B cell (primary cell): ENCODE measurements around the gene PCDHGA2. TPM values are rescaled to one million over a fixed set of nuclear protein-coding genes. Genes with fewer than 3 reads are reported as not detected.
A peak's percentile ranks its signal among the peaks of the same experiment; 100 is the strongest.
"Not testable (repeated sequence)": the region's sequence is repeated elsewhere in the genome, so short reads cannot be mapped to it uniquely, and the experiment has no call there.

Experiments used
- ATAC-seq: fragments of 200-7000 bp; cut with Tn5 transposase; one replicate; pipeline ENCODE4 v1.10.0; 2021; ENCODE audit warnings: low read depth, mild to moderate bottlenecking, moderate number of reproducible peaks, moderate library complexity
- CTCF ChIA-PET: fragments of 350-600 bp; sonication (Branson Sonifier 250); formaldehyde crosslinking; loops from one replicate; lab custom pipeline; 2021; ENCODE audit warnings: antibody characterized with exemption, inconsistent platforms; lab: Charles Lee
- POLR2A ChIA-PET: fragments of 350-600 bp; sonication (Branson Sonifier 250); formaldehyde crosslinking; loops from one replicate; lab custom pipeline; 2021; ENCODE audit warnings: antibody characterized with exemption; lab: Charles Lee
- DNase-seq: peaks from one replicate; pipeline ENCODE4 v3.0.0; 2013
- H2AFZ ChIP-seq: 2 replicates; pipeline ENCODE4 v1.6.1; 2012; ENCODE audit warnings: mild to moderate bottlenecking, low read depth, low read length; ENCODE audit not compliant: insufficient read depth, poor library complexity, severe bottlenecking
- H3K27ac ChIP-seq, 2 donors: 1 replicate in 1 of 2; 2 replicates in 1 of 2; pipeline ENCODE4 v1.5.1; 2012 to 2013; ENCODE audit warnings: low read length in 2 of 2, mild to moderate bottlenecking in 2 of 2, moderate library complexity in 1 of 2
- H3K27me3 ChIP-seq, 4 experiments: fragments of 200-600 bp in 1 of 4; sonication (generic) in 1 of 4; replicated peaks in 1 of 4; 1 replicate in 2 of 4; 2 replicates in 2 of 4; pipeline versions ENCODE4 v1.6.1 to v1.7.0; 2013 to 2016; ENCODE audit warnings: low read length in 3 of 4, mild to moderate bottlenecking in 2 of 4, mixed read lengths in 1 of 4, moderate library complexity in 1 of 4; ENCODE audit not compliant: insufficient read depth in 4 of 4, control insufficient read depth in 3 of 4; ENCODE audit errors: control extremely low read depth in 1 of 4
- H3K36me3 ChIP-seq, 2 experiments: replicated peaks in 1 of 2; 1 replicate in 1 of 2; 2 replicates in 1 of 2; pipeline versions ENCODE4 v1.6.1 to v1.7.1; 2013; ENCODE audit warnings: low read length in 1 of 2; ENCODE audit not compliant: insufficient read depth in 2 of 2, control insufficient read depth in 1 of 2; ENCODE audit errors: control extremely low read depth in 1 of 2, extremely low read depth in 1 of 2
- H3K4me1 ChIP-seq, 2 donors: fragments of 200-600 bp in 1 of 2; sonication (generic) in 1 of 2; 1 replicate in 1 of 2; 2 replicates in 1 of 2; pipeline versions ENCODE4 v1.5.1 to v1.6.1; 2013 to 2017; ENCODE audit warnings: low read length in 2 of 2; ENCODE audit not compliant: control insufficient read depth in 2 of 2, insufficient read depth in 2 of 2
- H3K4me2 ChIP-seq: replicated peaks from 2 replicates; pipeline ENCODE3; 2012; ENCODE audit warnings: mild to moderate bottlenecking, low read depth, low read length; ENCODE audit not compliant: poor library complexity, severe bottlenecking
- H3K4me3 ChIP-seq, 5 experiments: fragments of 200-600 bp in 1 of 5; sonication (generic) in 1 of 5; 1 replicate in 3 of 5; 2 replicates in 2 of 5; pipeline versions ENCODE4 v1.5.1 to v1.7.0; 2011 to 2016; ENCODE audit warnings: low read length in 4 of 5, mild to moderate bottlenecking in 4 of 5, low read depth in 2 of 5, control low read depth in 1 of 5, moderate library complexity in 1 of 5; ENCODE audit not compliant: insufficient read depth in 1 of 5; ENCODE audit errors: control extremely low read depth in 1 of 5, extremely low read depth in 1 of 5
- H3K79me2 ChIP-seq: fragments of 200-600 bp; sonication (generic); one replicate; pipeline ENCODE4 v1.6.0; 2016; ENCODE audit warnings: low read length; ENCODE audit not compliant: control insufficient read depth, insufficient read depth
- H3K9ac ChIP-seq: fragments of 200-600 bp; sonication (generic); 2 replicates; pipeline ENCODE4 v1.6.1; 2017; ENCODE audit warnings: mild to moderate bottlenecking, low read length, moderate library complexity
- H3K9me3 ChIP-seq, 3 donors: one replicate each; pipeline versions ENCODE4 v1.6.1 to v1.7.1; 2013; ENCODE audit warnings: low read length in 2 of 3; ENCODE audit not compliant: control insufficient read depth in 2 of 3, insufficient read depth in 1 of 3; ENCODE audit errors: control extremely low read depth in 1 of 3
- H4K20me1 ChIP-seq: 2 replicates; pipeline ENCODE4 v1.6.0; 2012; ENCODE audit warnings: mild to moderate bottlenecking, low read length; ENCODE audit not compliant: insufficient read depth, control insufficient read depth, poor library complexity, severe bottlenecking
- H3K27ac Mint-ChIP-seq: one replicate; pipeline ENCODE4 v1.8.0; 2021; ENCODE audit warnings: mixed read lengths
- H3K27me3 Mint-ChIP-seq: one replicate; pipeline ENCODE4 v1.8.0; 2021; ENCODE audit warnings: mixed read lengths
- H3K4me1 Mint-ChIP-seq: one replicate; pipeline ENCODE4 v1.8.0; 2021; ENCODE audit warnings: mixed read lengths
- H3K4me3 Mint-ChIP-seq: one replicate; pipeline ENCODE4 v1.8.0; 2021; ENCODE audit warnings: mixed read lengths
- H3K9me3 Mint-ChIP-seq: one replicate; pipeline ENCODE4 v1.8.0; 2022; ENCODE audit warnings: mixed read lengths; ENCODE audit not compliant: insufficient read depth
- EZH2 ChIP-seq: IDR thresholded peaks from 2 replicates; pipeline ENCODE4 v1.6.1; 2012; ENCODE audit warnings: borderline replicate concordance, low read depth, mild to moderate bottlenecking, moderate library complexity, low read length; ENCODE audit not compliant: insufficient read depth, poor library complexity, severe bottlenecking
- WGBS: methylation state at CpG from one replicate; pipeline ENCODE4 v1.1.5; 2013; ENCODE audit warnings: missing lambda C conversion rate; ENCODE audit not compliant: insufficient coverage; 5-methylcytosine and 5-hydroxymethylcytosine counted together
- intact Hi-C: fragments of 100-400 bp; cut with micrococcal nuclease; formaldehyde crosslinking; loops from one replicate; pipeline ENCODE4 v1.10.0; 2022
- polyA plus RNA-seq: library from polyadenylated mRNA; depleted of rRNA; stranded (reverse); fragments of >200 nt; gene quantifications from 2 replicates; pipeline ENCODE4 v1.2.3, GENCODE V29; 2012
- total RNA-seq, 2 donors: library from RNA; stranded (reverse); fragments of 120-200 nt in 1 of 2; gene quantifications; 1 replicate in 1 of 2; 2 replicates in 1 of 2; pipeline versions ENCODE4 v1.2.3 to v1.2.4, GENCODE V29; 2013 to 2022
- TF ChIP-seq, protein P1 (sequence below): fragments of 200-600 bp; IDR thresholded peaks from one replicate; pipeline ENCODE4 v1.8.0; 2022; ENCODE audit warnings: antibody characterized with exemption, mild to moderate bottlenecking

The PCDHGA2 gene
- total and polyA plus RNA-seq, 2 donors (not counting 1 experiment from before 2014, with no cell fraction given), result 0.07 to 0.09 TPM

DNA sequence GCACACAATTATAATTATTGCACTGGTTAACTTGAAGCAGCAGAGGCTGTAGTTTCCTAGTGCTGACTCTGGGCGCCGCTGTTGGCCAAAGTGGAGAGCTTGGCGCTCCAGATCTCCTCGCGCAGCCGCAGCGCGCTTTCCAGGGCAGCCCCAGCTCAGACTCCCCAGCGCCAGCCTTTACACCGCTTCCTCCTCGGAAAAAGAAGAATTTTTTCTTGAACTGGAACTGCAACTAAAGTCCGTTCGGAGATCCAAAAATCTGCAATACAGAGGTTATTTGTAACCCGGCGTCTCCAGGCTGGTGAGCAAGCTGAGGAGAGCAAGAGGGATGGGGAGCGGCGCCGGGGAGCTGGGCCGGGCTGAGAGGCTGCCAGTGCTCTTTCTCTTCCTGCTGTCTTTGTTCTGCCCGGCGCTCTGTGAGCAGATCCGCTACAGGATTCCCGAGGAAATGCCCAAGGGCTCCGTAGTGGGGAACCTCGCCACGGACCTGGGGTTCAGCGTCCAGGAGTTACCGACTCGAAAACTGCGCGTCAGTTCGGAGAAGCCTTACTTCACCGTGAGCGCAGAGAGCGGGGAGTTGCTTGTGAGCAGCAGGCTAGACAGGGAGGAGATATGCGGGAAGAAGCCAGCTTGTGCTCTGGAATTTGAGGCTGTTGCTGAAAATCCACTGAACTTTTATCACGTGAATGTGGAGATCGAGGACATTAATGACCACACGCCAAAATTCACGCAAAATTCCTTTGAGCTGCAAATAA is 49.2 kb downstream of the PCDHGA2 start, which contains the start of gene PCDHGB4:
Gene PCDHGB4, plus strand, starts transcription at position 142 of the 755 bp plus-strand sequence. Its CDS starts 187 bp downstream, at position 329.
- H3K27ac Mint-ChIP-seq, H3K9me3 Mint-ChIP-seq, H3K4me3 ChIP-seq, intact Hi-C loops, H3K4me1 Mint-ChIP-seq, H3K4me2 ChIP-seq, POLR2A ChIA-PET, H3K27ac ChIP-seq, H3K79me2 ChIP-seq, H3K9ac ChIP-seq, H2AFZ ChIP-seq, H4K20me1 ChIP-seq, H3K36me3 ChIP-seq, H3K4me1 ChIP-seq: not testable (repeated sequence)
- CTCF ChIA-PET, result interaction anchor here (1.1 to 1.3 kb wide), 2 partner anchors 26 to 176 kb away, joined by 3 to 4 read pairs; partner anchors contain the start of gene PCDHGA10
- TF ChIP-seq, protein P1, sequence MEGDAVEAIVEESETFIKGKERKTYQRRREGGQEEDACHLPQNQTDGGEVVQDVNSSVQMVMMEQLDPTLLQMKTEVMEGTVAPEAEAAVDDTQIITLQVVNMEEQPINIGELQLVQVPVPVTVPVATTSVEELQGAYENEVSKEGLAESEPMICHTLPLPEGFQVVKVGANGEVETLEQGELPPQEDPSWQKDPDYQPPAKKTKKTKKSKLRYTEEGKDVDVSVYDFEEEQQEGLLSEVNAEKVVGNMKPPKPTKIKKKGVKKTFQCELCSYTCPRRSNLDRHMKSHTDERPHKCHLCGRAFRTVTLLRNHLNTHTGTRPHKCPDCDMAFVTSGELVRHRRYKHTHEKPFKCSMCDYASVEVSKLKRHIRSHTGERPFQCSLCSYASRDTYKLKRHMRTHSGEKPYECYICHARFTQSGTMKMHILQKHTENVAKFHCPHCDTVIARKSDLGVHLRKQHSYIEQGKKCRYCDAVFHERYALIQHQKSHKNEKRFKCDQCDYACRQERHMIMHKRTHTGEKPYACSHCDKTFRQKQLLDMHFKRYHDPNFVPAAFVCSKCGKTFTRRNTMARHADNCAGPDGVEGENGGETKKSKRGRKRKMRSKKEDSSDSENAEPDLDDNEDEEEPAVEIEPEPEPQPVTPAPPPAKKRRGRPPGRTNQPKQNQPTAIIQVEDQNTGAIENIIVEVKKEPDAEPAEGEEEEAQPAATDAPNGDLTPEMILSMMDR, result peak; percentile 24
- WGBS, result 55% methylated on average over 11 of the region's 40 CpGs
- peak; percentile 65 for ATAC-seq
- Mint-ChIP-seq H3K4me3 (peak within 1 kb of the TSS; percentile 45), H3K27me3 (peaks cover 64% of the 10 kb centered on the region)
- peaks cover 0 to 60% (median 39%) of the 10 kb centered on the region in 4 experiments for H3K27me3 ChIP-seq
- DNase-seq, result peak; percentile 8
- peaks cover 6 to 48% (median 27%) of the 10 kb centered on the region in 3 donors for H3K9me3 ChIP-seq

DNA sequence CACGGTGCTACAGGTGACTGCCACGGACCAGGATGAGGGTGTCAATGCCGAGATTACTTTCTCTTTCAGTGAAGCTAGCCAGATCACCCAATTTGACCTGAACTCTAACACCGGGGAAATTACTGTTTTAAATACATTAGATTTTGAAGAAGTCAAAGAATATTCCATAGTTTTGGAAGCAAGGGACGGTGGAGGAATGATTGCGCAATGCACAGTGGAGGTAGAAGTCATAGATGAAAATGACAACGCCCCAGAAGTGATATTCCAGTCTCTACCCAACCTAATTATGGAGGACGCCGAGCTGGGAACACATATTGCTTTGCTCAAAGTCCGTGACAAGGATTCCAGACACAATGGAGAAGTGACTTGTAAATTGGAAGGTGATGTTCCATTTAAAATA is 50.1 kb downstream of the PCDHGA2 start:
- Mint-ChIP-seq H3K9me3 (peaks cover 11% of the 10 kb centered on the region), H3K27me3 (peaks cover 64% of the 10 kb centered on the region)

More for the DNA sequence above, 50.1 kb downstream of the PCDHGA2 start:
- Histone ChIP-seq H3K36me3 (no peaks in the 10 kb centered on the region), H3K4me1 (no peaks in the 10 kb centered on the region), H4K20me1 (no peaks in the 10 kb centered on the region), H3K4me2 (no peak overlapping the region), H3K79me2 (no peaks in the 10 kb centered on the region), H3K27ac (no peak overlapping the region), H3K4me3 (no peak overlapping the region), H2AFZ (no peak overlapping the region), H3K27me3 (peaks cover 0 to 60% (median 38%) of the 10 kb centered on the region in 4 experiments), H3K9ac (no peak overlapping the region), H3K9me3 (peaks cover 5 to 48% (median 31%) of the 10 kb centered on the region in 3 donors)
- peaks cover 3% of the 10 kb centered on the region for H3K4me1 Mint-ChIP-seq
- ATAC-seq (no peak), DNase-seq (no peak)
- 80% methylated on average over 2 of the region's 10 CpGs for WGBS
- ChIA-PET POLR2A (no interaction called here), CTCF (no interaction called here)
- no peak overlapping the region for H3K27ac Mint-ChIP-seq
- no peak overlapping the region for H3K4me3 Mint-ChIP-seq
- TF ChIP-seq EZH2, result no peak
- TF ChIP-seq, protein P1, result no peak
- intact Hi-C loops, result no loop called here
